Rectal smooth muscle tissue (tissue), 1 donor: ENCODE results near the gene PPM1K.

Source experiments
- H3K27ac ChIP-seq: one replicate; pipeline ENCODE4 v1.7.0; 2013; ENCODE audit warnings: low read depth, low read length, inconsistent platforms
- H3K27me3 ChIP-seq: one replicate; pipeline ENCODE4 v1.7.0; 2013; ENCODE audit warnings: low read length; ENCODE audit not compliant: control insufficient read depth, insufficient read depth
- H3K36me3 ChIP-seq: one replicate; pipeline ENCODE4 v1.7.0; 2013; ENCODE audit warnings: low read length; ENCODE audit not compliant: control insufficient read depth, insufficient read depth
- H3K4me1 ChIP-seq: one replicate; pipeline ENCODE4 v1.7.0; 2013; ENCODE audit warnings: low read length; ENCODE audit not compliant: control insufficient read depth, insufficient read depth
- H3K4me3 ChIP-seq: one replicate; pipeline ENCODE4 v1.7.0; 2013; ENCODE audit warnings: low read length
- H3K9ac ChIP-seq: one replicate; pipeline ENCODE4 v1.7.0; 2013; ENCODE audit warnings: low read length

PPM1K gene

GRCh38 chr4:88296413-88297211 is 12.3 kb upstream of the PPM1K start:
- Histone ChIP-seq H3K9ac (no peak overlapping the region), H3K4me3 (no peak overlapping the region), H3K27me3 (no peaks in the 10 kb centered on the region), H3K36me3 (no peaks in the 10 kb centered on the region), H3K27ac (no peak overlapping the region), H3K4me1 (no peaks in the 10 kb centered on the region)

- H3K36me3 ChIP-seq, result no peaks in the 10 kb centered on the region
- no peaks in the 10 kb centered on the region for H3K27me3 ChIP-seq
- H3K9ac ChIP-seq, result no peak overlapping the region
- H3K4me1 ChIP-seq, result no peaks in the 10 kb centered on the region
- no peak overlapping the region for H3K4me3 ChIP-seq
- H3K27ac ChIP-seq, result no peak overlapping the region
These were observed 11.3 kb upstream of the PPM1K start for GRCh38 chr4:88295656-88296055.

GRCh38 chr4:88291003-88291402 is 6.6 kb upstream of the PPM1K start:
- no peak overlapping the region for H3K4me3 ChIP-seq
- no peaks in the 10 kb centered on the region for H3K4me1 ChIP-seq
- no peak overlapping the region for H3K9ac ChIP-seq
- H3K27me3 ChIP-seq, result no peaks in the 10 kb centered on the region
- H3K36me3 ChIP-seq, result no peaks in the 10 kb centered on the region
- no peak overlapping the region for H3K27ac ChIP-seq

GRCh38 chr4:88286897-88287296 is 2.5 kb upstream of the PPM1K start:
- H3K9ac ChIP-seq, result no peak overlapping the region
- H3K36me3 ChIP-seq, result no peaks in the 10 kb centered on the region
- H3K27ac ChIP-seq, result no peak overlapping the region
- no peak overlapping the region for H3K4me3 ChIP-seq
- peaks cover 13% of the 10 kb centered on the region for H3K4me1 ChIP-seq
- no peaks in the 10 kb centered on the region for H3K27me3 ChIP-seq

GRCh38 chr4:88285235-88285653 is 883 bp upstream of the PPM1K start:
- no peaks in the 10 kb centered on the region for H3K27me3 ChIP-seq
- peak overlapping the region; percentile 68 for H3K9ac ChIP-seq
- no peaks in the 10 kb centered on the region for H3K36me3 ChIP-seq
- H3K27ac ChIP-seq, result peak overlapping the region; percentile 84
- H3K4me3 ChIP-seq, result peak overlapping the region; percentile 96
- peaks cover 13% of the 10 kb centered on the region for H3K4me1 ChIP-seq

- peak overlapping the region; percentile 85 for H3K9ac ChIP-seq
- peak overlapping the region; percentile 96 for H3K4me3 ChIP-seq
- H3K36me3 ChIP-seq, result no peaks in the 10 kb centered on the region
- peak overlapping the region; percentile 92 for H3K27ac ChIP-seq
- H3K4me1 ChIP-seq, result peaks cover 13% of the 10 kb centered on the region
- no peaks in the 10 kb centered on the region for H3K27me3 ChIP-seq
These were observed 511 bp downstream of the PPM1K start for GRCh38 chr4:88283661-88284438.

- H3K4me3 ChIP-seq, result no peak overlapping the region
- H3K36me3 ChIP-seq, result no peaks in the 10 kb centered on the region
- H3K9ac ChIP-seq, result no peak overlapping the region
- H3K4me1 ChIP-seq, result peaks cover 13% of the 10 kb centered on the region
- H3K27ac ChIP-seq, result no peak overlapping the region
- no peaks in the 10 kb centered on the region for H3K27me3 ChIP-seq
These were observed 4.0 kb downstream of the PPM1K start for GRCh38 chr4:88280228-88280795.

GRCh38 chr4:88277711-88278225 is 6.6 kb downstream of the PPM1K start:
- Histone ChIP-seq H3K36me3 (no peaks in the 10 kb centered on the region), H3K9ac (no peak overlapping the region), H3K4me3 (no peak overlapping the region), H3K27ac (no peak overlapping the region), H3K27me3 (no peaks in the 10 kb centered on the region), H3K4me1 (peaks cover 3% of the 10 kb centered on the region)

GRCh38 chr4:88276952-88277710 is 7.2 kb downstream of the PPM1K start:
- Histone ChIP-seq H3K4me3 (no peak overlapping the region), H3K9ac (no peak overlapping the region), H3K36me3 (no peaks in the 10 kb centered on the region), H3K27me3 (no peaks in the 10 kb centered on the region), H3K4me1 (no peaks in the 10 kb centered on the region), H3K27ac (no peak overlapping the region)

GRCh38 chr4:88275949-88276515 is 8.3 kb downstream of the PPM1K start:
- H3K9ac ChIP-seq, result no peak overlapping the region
- no peaks in the 10 kb centered on the region for H3K36me3 ChIP-seq
- no peaks in the 10 kb centered on the region for H3K27me3 ChIP-seq
- H3K4me1 ChIP-seq, result no peaks in the 10 kb centered on the region
- no peak overlapping the region for H3K4me3 ChIP-seq
- H3K27ac ChIP-seq, result no peak overlapping the region

- Histone ChIP-seq H3K27ac (no peak overlapping the region), H3K4me1 (no peaks in the 10 kb centered on the region), H3K4me3 (no peak overlapping the region), H3K36me3 (no peaks in the 10 kb centered on the region), H3K9ac (no peak overlapping the region), H3K27me3 (no peaks in the 10 kb centered on the region)
These were observed 8.8 kb downstream of the PPM1K start for GRCh38 chr4:88275516-88275915.
